Upper lobe of left lung (tissue), 6 donors: ENCODE results near the gene SSR4. TPM values are rescaled to one million over a fixed set of nuclear protein-coding genes. Genes with fewer than 3 reads are reported as not detected.

Source experiments
- ATAC-seq, 2 donors: fragments of 200-7000 bp; cut with Tn5 transposase; one replicate each; pipeline ENCODE4 v1.9.1; 2022; ENCODE audit warnings: mild to moderate bottlenecking in 2 of 2, moderate library complexity in 2 of 2; ENCODE audit not compliant: low FRiP score in 2 of 2
- DNase-seq, 2 donors: peaks; one replicate each; pipeline ENCODE4 v3.0.0-alpha.2; 2019 to 2020
- H3K27ac ChIP-seq, 4 donors: fragments of 200-600 bp; sonication (generic); one replicate each; pipeline ENCODE4 v1.5.1; 2016 to 2019
- H3K27me3 ChIP-seq, 4 donors: fragments of 200-600 bp; sonication (generic); one replicate each; pipeline ENCODE4 v1.5.1; 2017 to 2019
- H3K36me3 ChIP-seq, 4 donors: fragments of 200-600 bp; sonication (generic); one replicate each; pipeline ENCODE4 v1.5.1; 2016 to 2019
- H3K4me1 ChIP-seq, 4 donors: fragments of 200-600 bp; sonication (generic); one replicate each; pipeline ENCODE4 v1.5.1; 2018 to 2019
- H3K4me3 ChIP-seq, 4 donors: fragments of 200-600 bp; sonication (generic); one replicate each; pipeline ENCODE4 v1.5.1; 2017 to 2019; ENCODE audit warnings: mild to moderate bottlenecking in 2 of 4, moderate library complexity in 1 of 4
- H3K9me3 ChIP-seq, 4 donors: fragments of 200-600 bp; sonication (generic); one replicate each; pipeline ENCODE4 v1.5.1; 2018 to 2019
- EP300 ChIP-seq, 4 donors: sonication (generic); formaldehyde crosslinking; IDR thresholded peaks; one replicate each; pipeline ENCODE4 v1.5.1; 2017; ENCODE audit warnings: antibody characterized with exemption in 4 of 4, control low read depth in 2 of 4
- POLR2A ChIP-seq, 4 donors: fragments of 450-650 bp; IDR thresholded peaks; one replicate each; pipeline ENCODE4 v1.5.1; 2016 to 2017; ENCODE audit warnings: antibody characterized with exemption in 4 of 4, mild to moderate bottlenecking in 2 of 4
- POLR2AphosphoS5 ChIP-seq, 2 donors: sonication (generic); formaldehyde crosslinking; IDR thresholded peaks; one replicate each; pipeline ENCODE4 v1.5.1; 2017; ENCODE audit warnings: antibody characterized with exemption in 2 of 2
- WGBS, 2 donors: methylation state at CpG; one replicate each; pipeline ENCODE4 v1.1.5; 2017 to 2018; 5-methylcytosine and 5-hydroxymethylcytosine counted together
- total RNA-seq, 6 donors: library from RNA; depleted of rRNA in 4 of 6; stranded (reverse); fragments of >200 nt in 4 of 6; gene quantifications; one replicate each; pipeline versions ENCODE4 v1.1.0 to v1.2.1, GENCODE V29; 2016 to 2021
- TF ChIP-seq, protein P1 (sequence below), 6 experiments: fragments of 450-650 bp in 4 of 6; fragments of 200-600 bp in 2 of 6; sonication (generic) in 2 of 6; IDR thresholded peaks; one replicate each; pipeline ENCODE4 v1.5.1; 2016 to 2019; ENCODE audit warnings: antibody characterized with exemption in 6 of 6
- donor health status: DM: no; HTN: no; CAD: no; lungs with moderate emphysema.
- donor health status: DM: no; HTN: yes; CAD: no; lungs with severe emphysema.

Gene SSR4
- total RNA-seq, 6 donors from 2014 or later = 70.2 to 328 (median 172) TPM

DNA sequence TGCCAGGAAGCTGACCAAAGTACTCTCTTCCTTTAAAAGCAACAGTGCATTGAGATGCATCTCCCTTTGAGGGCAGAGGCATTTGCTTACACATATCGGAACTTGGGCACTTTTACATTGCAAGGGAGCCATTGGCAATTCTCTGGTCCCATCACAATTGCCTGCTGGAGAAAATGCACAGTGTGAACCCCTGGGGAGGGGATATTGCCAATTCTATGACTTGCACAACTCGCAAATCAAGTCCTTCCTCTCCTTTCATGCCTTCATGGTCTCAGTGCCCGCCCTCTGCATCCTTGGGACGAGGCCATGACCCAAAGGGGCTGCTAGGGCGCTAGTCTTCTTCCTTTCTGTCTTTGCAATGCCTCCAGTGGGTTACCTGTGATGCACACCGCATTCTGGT, 50.7 kb downstream of the SSR4 start:
- TF ChIP-seq POLR2AphosphoS5 (IDR thresholded peaks at IDR 0.05) = no peak
- TF ChIP-seq POLR2A (IDR thresholded peaks at IDR 0.05) = no peak
- TF ChIP-seq, protein P1, sequence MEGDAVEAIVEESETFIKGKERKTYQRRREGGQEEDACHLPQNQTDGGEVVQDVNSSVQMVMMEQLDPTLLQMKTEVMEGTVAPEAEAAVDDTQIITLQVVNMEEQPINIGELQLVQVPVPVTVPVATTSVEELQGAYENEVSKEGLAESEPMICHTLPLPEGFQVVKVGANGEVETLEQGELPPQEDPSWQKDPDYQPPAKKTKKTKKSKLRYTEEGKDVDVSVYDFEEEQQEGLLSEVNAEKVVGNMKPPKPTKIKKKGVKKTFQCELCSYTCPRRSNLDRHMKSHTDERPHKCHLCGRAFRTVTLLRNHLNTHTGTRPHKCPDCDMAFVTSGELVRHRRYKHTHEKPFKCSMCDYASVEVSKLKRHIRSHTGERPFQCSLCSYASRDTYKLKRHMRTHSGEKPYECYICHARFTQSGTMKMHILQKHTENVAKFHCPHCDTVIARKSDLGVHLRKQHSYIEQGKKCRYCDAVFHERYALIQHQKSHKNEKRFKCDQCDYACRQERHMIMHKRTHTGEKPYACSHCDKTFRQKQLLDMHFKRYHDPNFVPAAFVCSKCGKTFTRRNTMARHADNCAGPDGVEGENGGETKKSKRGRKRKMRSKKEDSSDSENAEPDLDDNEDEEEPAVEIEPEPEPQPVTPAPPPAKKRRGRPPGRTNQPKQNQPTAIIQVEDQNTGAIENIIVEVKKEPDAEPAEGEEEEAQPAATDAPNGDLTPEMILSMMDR (IDR thresholded peaks at IDR 0.05) = no peak
- ATAC-seq = no peak
- DNase-seq = no peak
- no peaks in the 10 kb centered on the region for H3K36me3 ChIP-seq
- no peak overlapping the region for H3K27ac ChIP-seq
- no peaks in the 10 kb centered on the region for H3K9me3 ChIP-seq
- 29 to 57% methylated on average over 5 to 6 of the region's 6 CpGs for WGBS, 2 donors
- no peaks in the 10 kb centered on the region for H3K4me1 ChIP-seq
- H3K4me3 ChIP-seq = no peak overlapping the region
- H3K27me3 ChIP-seq = no peaks in the 10 kb centered on the region

DNA sequence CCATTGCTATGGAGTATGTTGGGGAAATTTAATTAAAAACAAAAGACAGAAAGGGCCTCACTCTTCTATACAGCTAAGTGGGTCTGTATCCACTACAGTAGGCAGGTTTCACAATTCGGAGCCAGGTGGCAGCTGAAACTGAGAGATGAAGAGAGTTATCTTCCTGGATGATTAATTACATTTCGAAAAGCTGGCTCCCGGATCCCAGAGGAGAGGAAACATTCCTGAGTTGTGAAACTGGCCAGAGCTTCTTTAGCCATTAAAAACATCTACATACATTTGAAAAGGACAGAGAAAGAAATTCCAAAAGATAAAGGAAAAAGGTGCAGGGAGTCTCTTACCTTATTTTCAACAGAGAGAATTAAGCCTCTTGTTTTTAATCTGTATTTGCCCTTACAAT, 51.4 kb downstream of the SSR4 start:
- Histone ChIP-seq H3K4me1 (no peaks in the 10 kb centered on the region), H3K27ac (no peak overlapping the region), H3K9me3 (no peaks in the 10 kb centered on the region), H3K36me3 (no peaks in the 10 kb centered on the region), H3K4me3 (no peak overlapping the region), H3K27me3 (no peaks in the 10 kb centered on the region)
- 21 to 34% methylated on average over 3 of the region's 3 CpGs for WGBS, 2 donors
- TF ChIP-seq EP300 (IDR thresholded peaks at IDR 0.05) (no peak), POLR2AphosphoS5 (IDR thresholded peaks at IDR 0.05) (no peak), POLR2A (IDR thresholded peaks at IDR 0.05) (no peak)
- TF ChIP-seq, protein P1 (IDR thresholded peaks at IDR 0.05) = no peak
- ATAC-seq (no peak), DNase-seq (no peak)

Other genes starting within 250 kb of the SSR4 start
- 10 to 100 TPM; 13.4 to 48.2 (median 24.6) TPM for gene CCNQ, start 195.5 kb upstream of the SSR4 start, total RNA-seq
- under 1 TPM in 3 of 6 donors, not detected in 3; 0.14 to 0.44 (median 0.27) TPM for gene DUSP9, start 147.5 kb upstream of the SSR4 start, total RNA-seq
- gene PNCK, start 120.9 kb upstream of the SSR4 start, total RNA-seq = 1 to 10 TPM in 1 of 6 donors, under 1 TPM in 1, not detected in 4; 0.47 to 5.2 TPM
- 1 to 10 TPM; 3.9 to 8.1 (median 6.1) TPM for gene SLC6A8, start 106.7 kb upstream of the SSR4 start, total RNA-seq
- gene BCAP31, start 70.3 kb upstream of the SSR4 start, total RNA-seq = 100 to 1,000 TPM; 110 to 236 (median 132) TPM
- 10 to 100 TPM in 5 of 6 donors, 1 to 10 TPM in 1; 9.8 to 28.1 (median 17.9) TPM for gene ABCD1, start 69.8 kb upstream of the SSR4 start, total RNA-seq
- gene PLXNB3, start 30.4 kb upstream of the SSR4 start, total RNA-seq = 10 to 100 TPM in 1 of 6 donors, 1 to 10 TPM in 5; 1.3 to 21.0 (median 2.9) TPM
- under 1 TPM in 4 of 6 donors, not detected in 2; 0.20 to 0.44 (median 0.23) TPM for gene SRPK3, start 13.6 kb upstream of the SSR4 start, total RNA-seq
- gene IDH3G, start 293 bp upstream of the SSR4 start, total RNA-seq = 10 to 100 TPM; 43.5 to 98.5 (median 57.4) TPM
- 1 to 10 TPM; 1.6 to 8.9 (median 6.3) TPM for gene PDZD4, start 35.9 kb downstream of the SSR4 start, total RNA-seq
- 10 to 100 TPM in 1 of 6 donors, 1 to 10 TPM in 2, under 1 TPM in 2, not detected in 1; 0.52 to 10.0 (median 1.1) TPM for gene L1CAM, start 91.5 kb downstream of the SSR4 start, total RNA-seq
- gene AVPR2, start 110.0 kb downstream of the SSR4 start, total RNA-seq = 1 to 10 TPM in 3 of 6 donors, not detected in 3; 1.2 to 2.8 (median 1.4) TPM
- 100 to 1,000 TPM in 2 of 6 donors, 10 to 100 TPM in 4; 33.4 to 353 (median 82.6) TPM for gene ARHGAP4, start 131.6 kb downstream of the SSR4 start, total RNA-seq
- 100 to 1,000 TPM in 2 of 6 donors, 10 to 100 TPM in 4; 30.7 to 116 (median 76.2) TPM for gene NAA10, start 140.4 kb downstream of the SSR4 start, total RNA-seq
- 10 to 100 TPM; 32.8 to 81.7 (median 54.5) TPM for gene RENBP, start 150.0 kb downstream of the SSR4 start, total RNA-seq
- gene HCFC1, start 177.2 kb downstream of the SSR4 start, total RNA-seq = 10 to 100 TPM; 40.8 to 78.9 (median 52.2) TPM
- 10 to 100 TPM in 2 of 6 donors, 1 to 10 TPM in 4; 2.1 to 17.7 (median 5.0) TPM for gene TMEM187, start 178.1 kb downstream of the SSR4 start, total RNA-seq
- 100 to 1,000 TPM in 4 of 6 donors, 10 to 100 TPM in 2; 49.4 to 236 (median 125) TPM for gene IRAK1, start 225.2 kb downstream of the SSR4 start, total RNA-seq